Neural cell (in vitro differentiated cells): ENCODE data around the gene ZNF385C. TPM values are rescaled to one million over a fixed set of nuclear protein-coding genes. Genes with fewer than 3 reads are reported as not detected.

ENCODE experiments used
- H2AFZ ChIP-seq: fragments of 200-600, 300-800 bp; sonication (generic), shearing (Covaris generic); 2 replicates; pipeline ENCODE4 v1.6.0; 2014; ENCODE audit warnings: low read depth, mild to moderate bottlenecking, antibody characterized with exemption, low read length, moderate library complexity
- H3F3A ChIP-seq: fragments of 200-600 bp; shearing (Covaris generic); 2 replicates; pipeline ENCODE4 v1.6.1; 2016; ENCODE audit warnings: mild to moderate bottlenecking, moderate library complexity, mixed read lengths, antibody characterized with exemption, low read length; ENCODE audit not compliant: insufficient read depth, poor library complexity, severe bottlenecking
- H3K27ac ChIP-seq: fragments of 200-600, 300-800 bp; sonication (generic), shearing (Covaris generic); 2 replicates; pipeline ENCODE4 v1.5.1; 2014; ENCODE audit warnings: mild to moderate bottlenecking, low read length, moderate library complexity
- H3K27me3 ChIP-seq: fragments of 300-800, 200-600 bp; sonication (generic), shearing (Covaris generic); 2 replicates; pipeline ENCODE4 v1.6.0; 2014; ENCODE audit warnings: mild to moderate bottlenecking, low read depth, low read length, moderate library complexity; ENCODE audit not compliant: insufficient read depth
- H3K36me3 ChIP-seq: fragments of 300-800, 200-600 bp; sonication (generic), shearing (Covaris generic); 2 replicates; pipeline ENCODE4 v1.5.1; 2014; ENCODE audit warnings: mild to moderate bottlenecking, antibody characterized with exemption, low read length, moderate library complexity; ENCODE audit not compliant: insufficient read depth
- H3K4me2 ChIP-seq: fragments of 300-800, 200-600 bp; sonication (generic), shearing (Covaris generic); 2 replicates; pipeline ENCODE4 v1.6.0; 2014; ENCODE audit warnings: mild to moderate bottlenecking, low read length
- H3K4me3 ChIP-seq: fragments of 300-800, 200-600 bp; sonication (generic), shearing (Covaris generic); 2 replicates; pipeline ENCODE4 v1.5.1; 2014; ENCODE audit warnings: mild to moderate bottlenecking, low read length, moderate library complexity
- H3K79me2 ChIP-seq: fragments of 200-600 bp; shearing (Covaris generic); replicated peaks from 2 replicates; pipeline ENCODE4 v1.6.0; 2014; ENCODE audit warnings: mild to moderate bottlenecking, low read length, moderate library complexity; ENCODE audit not compliant: insufficient read depth
- H3K9ac ChIP-seq: fragments of 300-800, 200-600 bp; sonication (generic), shearing (Covaris generic); 2 replicates; pipeline ENCODE4 v1.6.1; 2016; ENCODE audit warnings: mild to moderate bottlenecking, low read length, mixed read lengths
- H3K9me2 ChIP-seq: fragments of 200-600 bp; shearing (Covaris generic); 2 replicates; pipeline ENCODE4 v1.6.1; 2016; ENCODE audit warnings: mild to moderate bottlenecking, low read length, mixed read lengths; ENCODE audit not compliant: insufficient read depth
- H3K9me3 ChIP-seq: fragments of 200-600, 300-800 bp; sonication (generic), shearing (Covaris generic); 2 replicates; pipeline ENCODE4 v1.6.1; 2016; ENCODE audit warnings: mild to moderate bottlenecking, mixed run types, low read length, moderate library complexity, mixed read lengths
- H4K20me1 ChIP-seq: fragments of 200-600 bp; shearing (Covaris generic); 2 replicates; pipeline ENCODE4 v1.6.1; 2016; ENCODE audit warnings: mild to moderate bottlenecking, mixed run types; ENCODE audit not compliant: insufficient read depth
- EP300 ChIP-seq: fragments of 450-650 bp; conservative IDR thresholded peaks from 2 replicates; pipeline ENCODE4 v1.6.1; 2014; ENCODE audit warnings: antibody characterized with exemption, mild to moderate bottlenecking, moderate library complexity; ENCODE audit not compliant: poor library complexity, severe bottlenecking
- EZH2 ChIP-seq: fragments of 200-600, 300-800 bp; shearing (Covaris generic), sonication (generic); IDR thresholded peaks from 2 replicates; pipeline ENCODE4 v1.6.1; 2014; ENCODE audit warnings: antibody characterized with exemption, low read length, borderline replicate concordance, mild to moderate bottlenecking; ENCODE audit not compliant: insufficient read depth, poor library complexity, severe bottlenecking
- MXI1 ChIP-seq: fragments of 450-650 bp; conservative IDR thresholded peaks from 2 replicates; pipeline ENCODE4 v1.6.1; 2014; ENCODE audit warnings: antibody characterized with exemption, mild to moderate bottlenecking; ENCODE audit not compliant: poor library complexity, severe bottlenecking
- POLR2AphosphoS5 ChIP-seq: IDR thresholded peaks from 2 replicates; pipeline ENCODE4 v1.6.1; 2012
- RAD21 ChIP-seq: fragments of 450-650 bp; conservative IDR thresholded peaks from 2 replicates; pipeline ENCODE4 v1.6.1; 2014; ENCODE audit warnings: antibody characterized with exemption, mild to moderate bottlenecking, moderate library complexity
- REST ChIP-seq: IDR thresholded peaks from 2 replicates; pipeline ENCODE4 v1.6.1; 2012; ENCODE audit warnings: borderline replicate concordance
- SMC3 ChIP-seq: fragments of 450-650 bp; conservative IDR thresholded peaks from 2 replicates; pipeline ENCODE4 v1.6.1; 2014; ENCODE audit warnings: antibody characterized with exemption, mild to moderate bottlenecking, moderate library complexity; ENCODE audit not compliant: poor library complexity
- TAF1 ChIP-seq: IDR thresholded peaks from 2 replicates; pipeline ENCODE4 v1.6.1; 2012; ENCODE audit warnings: low read depth
- polyA plus RNA-seq: library from polyadenylated mRNA; depleted of rRNA; stranded (reverse); fragments of >200 nt; gene quantifications from 2 replicates; pipeline ENCODE4 v1.2.3, GENCODE V29; 2014
- TF ChIP-seq, protein P1 (sequence below): fragments of 450-650 bp; IDR thresholded peaks from 2 replicates; pipeline ENCODE4 v1.5.1; 2014; ENCODE audit warnings: antibody characterized with exemption, mild to moderate bottlenecking, moderate library complexity; ENCODE audit not compliant: poor library complexity, severe bottlenecking

Gene ZNF385C
- polyA plus RNA-seq, 1 donor from 2014 or later, result 0.69 TPM

DNA sequence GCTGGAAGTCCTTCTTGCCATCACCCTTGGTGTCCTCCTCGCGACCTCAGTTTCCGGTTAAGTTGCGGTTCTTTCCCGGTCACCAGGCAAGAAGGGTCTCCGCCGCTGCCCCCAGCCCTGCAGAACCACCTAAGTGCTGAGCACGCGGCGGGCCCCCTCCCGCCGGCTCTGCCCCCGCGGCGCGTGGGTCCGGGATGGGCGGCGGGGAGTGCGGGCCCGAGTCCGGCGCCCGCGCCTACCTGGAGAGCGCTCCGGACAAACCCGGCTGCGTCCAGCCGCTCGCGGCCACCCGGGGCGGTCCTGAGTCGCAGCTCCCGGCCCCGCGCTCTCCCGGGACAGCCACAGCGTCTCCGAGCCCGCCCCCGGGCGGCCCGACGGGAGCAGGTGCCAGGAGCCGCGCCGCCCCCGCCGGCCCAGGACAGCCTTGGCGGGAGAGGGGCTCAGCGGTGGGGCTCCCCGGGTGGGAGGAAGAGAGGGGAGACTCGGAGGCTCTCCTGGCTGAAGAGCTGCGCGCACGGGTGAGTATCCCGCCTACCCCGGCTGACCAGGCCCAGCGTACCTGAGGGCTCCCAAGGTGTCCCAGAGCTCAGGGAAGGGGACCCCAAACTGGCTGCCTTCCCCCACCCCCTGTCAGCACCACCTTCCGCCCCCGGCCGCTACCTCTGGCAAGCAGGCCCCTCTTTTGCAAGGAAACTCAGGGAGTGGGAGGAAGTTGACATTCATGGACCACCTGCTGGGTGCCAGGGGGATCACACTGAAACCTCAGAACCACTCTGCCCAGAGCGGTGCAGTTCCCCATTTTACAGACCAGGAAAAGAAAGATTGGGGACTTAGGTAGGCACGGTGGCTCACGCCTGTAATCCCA, 25.7 kb downstream of the ZNF385C start:
- TF ChIP-seq RAD21, result no peak
- no peak for TF ChIP-seq POLR2AphosphoS5
- no peak for TF ChIP-seq SMC3
- no peak for TF ChIP-seq REST
- TF ChIP-seq EP300, result no peak
- TF ChIP-seq, protein P1, sequence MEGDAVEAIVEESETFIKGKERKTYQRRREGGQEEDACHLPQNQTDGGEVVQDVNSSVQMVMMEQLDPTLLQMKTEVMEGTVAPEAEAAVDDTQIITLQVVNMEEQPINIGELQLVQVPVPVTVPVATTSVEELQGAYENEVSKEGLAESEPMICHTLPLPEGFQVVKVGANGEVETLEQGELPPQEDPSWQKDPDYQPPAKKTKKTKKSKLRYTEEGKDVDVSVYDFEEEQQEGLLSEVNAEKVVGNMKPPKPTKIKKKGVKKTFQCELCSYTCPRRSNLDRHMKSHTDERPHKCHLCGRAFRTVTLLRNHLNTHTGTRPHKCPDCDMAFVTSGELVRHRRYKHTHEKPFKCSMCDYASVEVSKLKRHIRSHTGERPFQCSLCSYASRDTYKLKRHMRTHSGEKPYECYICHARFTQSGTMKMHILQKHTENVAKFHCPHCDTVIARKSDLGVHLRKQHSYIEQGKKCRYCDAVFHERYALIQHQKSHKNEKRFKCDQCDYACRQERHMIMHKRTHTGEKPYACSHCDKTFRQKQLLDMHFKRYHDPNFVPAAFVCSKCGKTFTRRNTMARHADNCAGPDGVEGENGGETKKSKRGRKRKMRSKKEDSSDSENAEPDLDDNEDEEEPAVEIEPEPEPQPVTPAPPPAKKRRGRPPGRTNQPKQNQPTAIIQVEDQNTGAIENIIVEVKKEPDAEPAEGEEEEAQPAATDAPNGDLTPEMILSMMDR, result no peak
- no peak for TF ChIP-seq EZH2
- TF ChIP-seq TAF1, result no peak
- TF ChIP-seq MXI1, result no peak
- Histone ChIP-seq H2AFZ (no peak overlapping the region), H3K27me3 (peaks cover 38% of the 10 kb centered on the region), H3K36me3 (no peaks in the 10 kb centered on the region), H3K9me3 (no peaks in the 10 kb centered on the region), H3K79me2 (no peaks in the 10 kb centered on the region), H3K9me2 (no peaks in the 10 kb centered on the region), H4K20me1 (no peaks in the 10 kb centered on the region), H3F3A (no peaks in the 10 kb centered on the region), H3K27ac (no peak overlapping the region), H3K4me3 (no peak overlapping the region), H3K9ac (no peak overlapping the region), H3K4me2 (no peak overlapping the region)

DNA sequence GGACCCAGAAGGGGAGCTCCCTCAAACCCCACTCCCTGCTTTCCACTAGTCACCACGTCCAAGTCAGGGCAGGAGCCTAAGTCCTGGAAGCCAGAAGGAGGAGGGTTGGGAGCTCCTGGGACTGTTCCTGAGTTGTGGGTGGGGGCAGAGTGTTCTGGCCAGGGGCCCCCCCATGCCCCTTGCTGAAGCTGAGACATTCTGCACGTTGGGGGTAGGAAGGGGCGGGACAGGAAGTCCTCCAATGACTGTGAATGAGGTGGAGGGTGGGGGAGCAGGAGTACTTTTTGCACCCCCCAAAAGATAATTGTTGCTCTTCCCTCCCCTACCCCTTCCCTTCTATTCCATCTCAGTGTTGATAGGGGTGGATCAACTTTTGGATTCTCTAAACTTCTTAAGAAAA, 26.5 kb downstream of the ZNF385C start:
- Histone ChIP-seq H4K20me1 (no peaks in the 10 kb centered on the region), H3K36me3 (no peaks in the 10 kb centered on the region), H3K4me2 (no peak overlapping the region), H3K4me3 (no peak overlapping the region), H2AFZ (no peak overlapping the region), H3K9ac (no peak overlapping the region), H3K27me3 (peaks cover 38% of the 10 kb centered on the region), H3K27ac (no peak overlapping the region), H3K9me2 (no peaks in the 10 kb centered on the region), H3K79me2 (no peaks in the 10 kb centered on the region), H3F3A (no peaks in the 10 kb centered on the region), H3K9me3 (no peaks in the 10 kb centered on the region)
- TF ChIP-seq POLR2AphosphoS5, result no peak
- no peak for TF ChIP-seq EP300
- TF ChIP-seq MXI1, result no peak
- TF ChIP-seq SMC3, result no peak
- TF ChIP-seq EZH2, result no peak
- TF ChIP-seq RAD21, result no peak
- TF ChIP-seq REST, result no peak
- no peak for TF ChIP-seq TAF1
- TF ChIP-seq, protein P1, result no peak
